Pulmonary artery endothelial cell (primary cell): Measurements from ENCODE around the gene FEV. TPM values are rescaled to one million over a fixed set of nuclear protein-coding genes. Genes with fewer than 3 reads are reported as not detected.

Experiments used
- DNase-seq: peaks from one replicate; pipeline ENCODE4 v3.0.0-alpha.2; 2011; ENCODE audit warnings: low read depth, low spot score
- total RNA-seq: library from RNA; depleted of rRNA; stranded (reverse); fragments of >200 nt; gene quantifications from 2 replicates; pipeline ENCODE4 v1.2.3, GENCODE V29; 2014

FEV gene
- not detected in 2 replicates for total RNA-seq

DNA sequence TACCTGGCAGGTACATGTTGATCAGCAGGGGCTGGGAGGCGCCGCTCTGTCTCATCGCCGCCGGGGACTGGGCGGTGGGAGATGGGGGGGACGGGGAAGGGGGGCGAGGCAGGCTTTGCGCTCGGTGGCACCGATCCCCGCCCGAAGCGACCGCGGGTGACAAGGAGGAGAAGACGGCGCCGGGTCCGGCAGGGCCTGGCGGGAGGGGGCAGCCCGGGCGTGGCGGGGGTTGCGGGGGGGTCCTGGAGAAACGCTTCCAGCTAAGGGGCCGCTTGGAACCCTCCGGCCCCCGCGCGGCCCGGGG is at the start of gene FEV:
Gene FEV, minus strand, starts transcription at position 164 of the 304 bp plus-strand sequence. Its CDS starts 109 bp downstream, at position 55.
- no peak for DNase-seq

- no peak for DNase-seq
Observed at GRCh38 chr2:219032051-219032745, 47.2 kb upstream of the FEV start.

GRCh38 chr2:219031005-219031738 is 46.2 kb upstream of the FEV start:
- DNase-seq, result no peak

DNA sequence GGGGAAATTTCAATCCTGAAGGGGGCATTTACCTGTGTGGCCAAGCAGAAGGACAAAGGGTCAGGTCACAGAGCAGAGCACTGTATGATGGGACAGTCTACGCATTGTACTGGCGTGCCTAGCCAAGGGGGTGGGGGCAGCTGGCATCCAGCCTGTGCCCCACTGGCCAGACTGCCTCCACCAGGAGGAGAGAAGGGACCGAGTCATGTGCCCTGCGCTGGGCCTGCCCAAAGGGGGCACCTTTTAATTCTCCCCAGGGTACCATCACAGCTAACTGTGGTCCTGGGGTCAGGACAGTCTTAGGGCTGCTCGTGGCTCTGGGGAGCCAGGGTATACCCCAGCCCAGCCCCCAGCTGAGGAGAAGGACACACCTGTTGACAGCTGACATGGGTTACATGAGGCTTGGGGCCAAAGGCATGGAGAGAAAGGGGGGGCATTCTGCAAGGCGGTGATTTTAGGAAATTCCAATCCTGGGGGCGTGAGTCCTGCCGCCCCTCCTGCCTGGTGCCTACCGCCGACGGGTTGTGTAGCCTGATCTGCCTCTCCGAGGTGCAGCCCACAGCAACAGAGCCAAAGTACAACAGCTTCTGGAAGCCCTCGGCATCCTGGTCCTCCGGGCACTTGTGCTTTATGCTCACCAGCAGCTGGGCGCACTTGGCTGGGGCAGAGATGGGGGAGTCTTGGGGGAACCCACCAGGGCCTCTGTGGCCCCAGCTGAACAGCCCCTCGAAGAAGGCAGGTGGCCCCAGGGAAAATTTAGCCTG is 45.4 kb upstream of the FEV start:
- DNase-seq, result no peak

DNA sequence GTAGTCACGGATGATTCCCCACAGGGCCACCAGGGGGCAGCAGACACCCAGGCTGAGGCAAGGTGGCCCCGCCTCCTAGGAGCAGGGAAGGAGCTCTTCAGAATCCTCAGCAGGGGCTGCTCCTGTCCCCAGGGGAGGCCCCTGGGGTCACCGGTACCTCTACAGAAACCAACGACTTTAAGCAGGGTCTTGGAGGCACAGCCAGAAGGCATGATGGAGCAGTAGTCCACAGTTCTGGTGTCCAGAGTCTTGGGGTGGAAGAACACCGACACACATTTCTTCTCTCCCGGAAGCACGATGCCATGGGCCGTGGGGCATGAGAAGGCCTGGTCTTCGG is 44.8 kb upstream of the FEV start:
- DNase-seq, result peak; percentile 24

DNA sequence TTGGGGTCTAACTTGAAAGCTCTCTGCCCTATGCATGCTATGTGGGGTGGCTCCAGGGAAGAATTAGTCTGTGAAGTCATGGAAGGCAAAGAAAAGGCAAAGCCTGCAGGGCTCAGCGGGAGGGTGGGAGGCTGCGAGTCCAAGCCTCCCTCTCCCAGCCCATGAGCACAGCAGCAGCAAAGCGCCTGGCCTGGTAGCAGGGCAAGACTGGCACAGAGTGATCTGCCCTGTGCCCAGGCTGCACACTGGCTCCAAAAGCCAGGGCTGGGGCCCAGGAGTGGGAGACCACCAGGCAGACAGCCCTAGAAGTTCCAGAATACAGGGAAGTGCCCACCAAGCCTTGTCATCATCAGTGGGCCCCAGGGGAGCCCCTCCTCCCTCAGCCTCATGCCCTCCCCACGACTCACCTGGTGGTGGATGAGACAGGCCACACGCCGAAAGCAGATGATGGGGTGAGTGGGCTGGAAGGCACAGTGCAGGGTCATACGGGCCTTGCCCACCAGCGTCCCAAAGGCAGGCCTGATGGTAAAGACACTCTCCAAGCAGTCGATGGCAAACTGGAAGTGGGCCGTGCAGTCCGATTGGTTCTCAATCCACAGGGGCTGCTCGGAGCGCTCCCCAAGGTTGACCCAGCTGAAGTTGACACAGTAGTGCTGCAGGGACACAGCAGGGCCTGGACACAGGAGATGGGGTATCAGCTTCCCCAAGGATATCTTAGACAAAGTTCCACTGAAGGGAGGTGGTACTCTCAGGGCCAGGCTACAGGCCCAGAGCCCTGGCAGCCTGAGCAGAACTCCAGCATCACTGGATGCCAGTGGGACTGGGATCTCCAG is 44.2 kb upstream of the FEV start:
- DNase-seq, result no peak

- no peak for DNase-seq
Observed at GRCh38 chr2:219028141-219028540, 43.2 kb upstream of the FEV start.

- no peak for DNase-seq
Observed at GRCh38 chr2:219027511-219028055, 42.6 kb upstream of the FEV start.

- no peak for DNase-seq
Observed at GRCh38 chr2:219026946-219027345, 42.0 kb upstream of the FEV start.

- no peak for DNase-seq
Observed at GRCh38 chr2:219025637-219026585, 40.9 kb upstream of the FEV start.

DNA sequence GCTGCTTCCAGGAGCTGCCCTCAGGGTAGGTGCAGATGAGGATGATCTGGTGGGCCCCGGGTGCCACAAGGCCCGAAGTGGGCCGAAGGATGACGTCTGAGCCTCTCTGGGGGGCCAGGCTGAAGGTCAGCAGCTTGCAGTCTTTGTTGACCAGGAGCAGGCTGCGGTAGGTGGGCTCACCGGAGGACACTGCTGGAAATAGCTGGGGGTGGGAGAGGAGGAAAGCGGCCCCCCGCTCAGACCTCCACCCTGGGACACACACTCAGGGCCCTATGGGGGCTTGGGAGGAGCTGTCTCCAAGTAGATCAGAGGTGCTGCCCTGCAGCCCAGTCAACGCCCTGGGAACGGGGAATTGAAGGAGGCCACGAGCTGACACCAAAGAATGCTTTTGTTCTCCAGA is 39.1 kb upstream of the FEV start:
- DNase-seq, result no peak

- DNase-seq, result no peak
Observed at GRCh38 chr2:219023045-219023605, 38.1 kb upstream of the FEV start.

DNA sequence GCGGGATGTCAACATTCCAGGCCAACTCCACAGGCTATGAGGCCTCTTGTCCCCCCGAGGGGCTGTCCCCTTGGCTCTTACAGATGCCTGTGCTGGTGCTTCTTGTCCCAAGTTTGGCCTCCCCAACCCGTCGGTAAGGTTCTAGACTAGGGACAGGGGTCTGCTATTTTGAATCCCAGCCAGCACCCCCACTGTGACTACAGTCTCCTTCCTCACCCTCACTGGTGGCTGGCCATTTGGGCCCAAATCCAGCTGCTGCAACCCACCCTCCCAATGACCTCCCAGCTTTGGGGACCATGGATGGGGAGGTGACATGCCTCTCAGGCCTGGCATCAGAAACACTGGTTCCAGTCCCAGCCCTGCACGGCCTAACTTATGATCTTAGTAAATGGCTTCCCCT is 37.6 kb upstream of the FEV start:
- no peak for DNase-seq

DNA sequence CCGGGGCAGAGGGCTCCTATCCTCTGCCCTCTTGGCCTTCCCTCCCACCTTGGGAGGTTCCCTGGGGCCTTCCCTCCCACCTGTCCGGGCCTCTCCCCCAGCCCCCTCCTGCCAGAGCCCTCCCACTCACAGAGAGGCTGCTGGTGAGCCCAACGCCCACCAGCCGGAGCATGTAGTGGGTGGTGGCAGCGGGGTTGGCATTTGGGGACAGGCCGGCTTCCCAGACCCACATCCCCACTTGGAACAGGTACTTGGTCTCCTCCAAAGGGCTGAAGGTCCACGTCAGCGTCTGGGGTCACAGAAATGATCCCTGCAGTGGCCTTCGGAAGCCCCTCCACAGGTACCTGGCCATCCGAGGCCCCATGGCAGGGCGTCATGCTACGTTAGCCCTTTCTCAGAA is 37.1 kb upstream of the FEV start:
- no peak for DNase-seq

DNA sequence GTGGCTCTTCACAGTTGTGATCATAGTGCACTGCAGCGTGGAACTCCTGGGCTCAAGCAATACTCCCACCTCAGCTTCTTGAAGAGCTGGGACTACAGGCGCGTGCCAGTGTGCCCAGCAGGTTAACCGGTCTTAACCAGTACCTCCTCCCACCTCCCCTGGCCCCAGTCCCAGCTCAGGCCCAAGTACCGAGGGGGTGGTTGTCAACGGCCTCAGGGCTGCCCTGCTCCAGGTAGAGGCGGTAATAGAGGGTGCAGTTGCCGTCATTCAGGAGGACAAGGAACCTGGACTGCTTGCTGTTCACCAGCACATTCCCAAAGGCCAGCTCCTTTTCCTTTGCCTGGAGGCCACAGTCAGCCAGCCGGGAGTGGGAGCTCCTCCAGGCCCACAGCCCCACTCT is 36.6 kb upstream of the FEV start:
- DNase-seq, result no peak

- DNase-seq, result no peak
Observed at GRCh38 chr2:219020604-219021365, 35.8 kb upstream of the FEV start.

- DNase-seq, result no peak
Observed at GRCh38 chr2:219019436-219019835, 34.5 kb upstream of the FEV start.

- DNase-seq, result no peak
Observed at GRCh38 chr2:219018726-219019125, 33.7 kb upstream of the FEV start.

DNA sequence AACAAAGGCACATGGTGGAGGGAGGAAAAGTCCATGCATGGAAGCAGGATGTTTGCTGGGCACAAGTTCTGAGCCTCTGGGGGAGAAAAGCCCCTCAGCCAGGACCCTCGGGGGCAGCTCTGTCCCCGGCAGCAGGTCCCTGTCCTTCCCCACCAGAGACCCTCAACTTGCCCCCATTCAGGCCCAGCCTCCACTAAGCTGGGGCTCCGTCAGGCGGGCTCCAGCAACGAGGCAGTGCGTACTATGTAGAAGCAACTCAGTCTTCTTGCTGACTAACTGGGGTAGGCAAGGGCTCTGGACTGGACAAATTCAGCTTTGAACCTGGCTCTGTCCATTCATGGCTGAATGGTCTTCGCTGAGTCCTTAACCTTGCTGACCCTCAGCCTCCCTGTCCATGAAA is 33.3 kb upstream of the FEV start:
- DNase-seq, result no peak
